ENCODE data around the gene ELMO3.

ELMO3 gene

GRCh38 chr16:67199011-67199807, at the start of gene ELMO3:
ELMO3 (plus strand) TSS chr16:67199131; CDS start chr16:67199327, 196 bp downstream.
- DNase-seq: no peak

- no peak for DNase-seq
These were observed 49.5 kb upstream of the ELMO3 start for GRCh38 chr16:67149276-67150046.

GRCh38 chr16:67150047-67150832, 48.7 kb upstream of the ELMO3 start:
- DNase-seq: no peak

GRCh38 chr16:67150833-67151396, 48.0 kb upstream of the ELMO3 start, which contains the start of gene B3GNT9:
B3GNT9 (minus strand) TSS chr16:67150998; CDS start chr16:67150485, 513 bp downstream.
- DNase-seq: no peak

- DNase-seq: no peak
These were observed 47.4 kb upstream of the ELMO3 start for GRCh38 chr16:67151431-67152097.

- DNase-seq: no peak
These were observed 44.2 kb upstream of the ELMO3 start for GRCh38 chr16:67154578-67155294.

- DNase-seq: no peak
These were observed 43.4 kb upstream of the ELMO3 start for GRCh38 chr16:67155295-67156142.

- no peak for DNase-seq
These were observed 42.6 kb upstream of the ELMO3 start for GRCh38 chr16:67156143-67156844.

GRCh38 chr16:67157106-67157748, 41.7 kb upstream of the ELMO3 start:
- no peak for DNase-seq

GRCh38 chr16:67157892-67158635, 40.9 kb upstream of the ELMO3 start:
- DNase-seq: no peak

- DNase-seq: no peak
These were observed 40.0 kb upstream of the ELMO3 start for GRCh38 chr16:67158637-67159600.

- DNase-seq: no peak
These were observed 37.3 kb upstream of the ELMO3 start for GRCh38 chr16:67161595-67162058.

GRCh38 chr16:67162506-67163163, 36.3 kb upstream of the ELMO3 start:
- DNase-seq: no peak

- DNase-seq: no peak
These were observed 35.5 kb upstream of the ELMO3 start for GRCh38 chr16:67163164-67163998.

GRCh38 chr16:67163999-67164558, 34.9 kb upstream of the ELMO3 start:
- no peak for DNase-seq
